NB4 (cell line): Measurements from ENCODE around the gene ZNF516.

Experiments used
- MAX ChIP-seq: IDR thresholded peaks from 2 replicates; pipeline ENCODE4 v1.6.1; 2011; ENCODE audit warnings: low read depth, low read length
- TF ChIP-seq, protein P1 (sequence below): IDR thresholded peaks from one replicate; pipeline ENCODE4 v1.5.1; 2012; ENCODE audit warnings: low read depth, low read length

GRCh38 chr18:76367168-76368125, 127.6 kb downstream of the ZNF516 start:
- TF ChIP-seq, protein P1, sequence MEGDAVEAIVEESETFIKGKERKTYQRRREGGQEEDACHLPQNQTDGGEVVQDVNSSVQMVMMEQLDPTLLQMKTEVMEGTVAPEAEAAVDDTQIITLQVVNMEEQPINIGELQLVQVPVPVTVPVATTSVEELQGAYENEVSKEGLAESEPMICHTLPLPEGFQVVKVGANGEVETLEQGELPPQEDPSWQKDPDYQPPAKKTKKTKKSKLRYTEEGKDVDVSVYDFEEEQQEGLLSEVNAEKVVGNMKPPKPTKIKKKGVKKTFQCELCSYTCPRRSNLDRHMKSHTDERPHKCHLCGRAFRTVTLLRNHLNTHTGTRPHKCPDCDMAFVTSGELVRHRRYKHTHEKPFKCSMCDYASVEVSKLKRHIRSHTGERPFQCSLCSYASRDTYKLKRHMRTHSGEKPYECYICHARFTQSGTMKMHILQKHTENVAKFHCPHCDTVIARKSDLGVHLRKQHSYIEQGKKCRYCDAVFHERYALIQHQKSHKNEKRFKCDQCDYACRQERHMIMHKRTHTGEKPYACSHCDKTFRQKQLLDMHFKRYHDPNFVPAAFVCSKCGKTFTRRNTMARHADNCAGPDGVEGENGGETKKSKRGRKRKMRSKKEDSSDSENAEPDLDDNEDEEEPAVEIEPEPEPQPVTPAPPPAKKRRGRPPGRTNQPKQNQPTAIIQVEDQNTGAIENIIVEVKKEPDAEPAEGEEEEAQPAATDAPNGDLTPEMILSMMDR, result no peak
- TF ChIP-seq MAX, result no peak
